Mesenchymal stem cell (in vitro differentiated cells and primary cell): ENCODE results near the gene ATP1A2.

ENCODE experiments used
- DNase-seq: peaks from one replicate; pipeline ENCODE4 v3.0.0-alpha.2; 2013
- H2AFZ ChIP-seq: one replicate; pipeline ENCODE4 v1.6.1; 2013; ENCODE audit warnings: low read depth, mild to moderate bottlenecking, control low read depth, inconsistent platforms, low read length, moderate library complexity
- H2AK5ac ChIP-seq: 2 replicates; pipeline ENCODE4 v1.6.1; 2013; ENCODE audit warnings: low read length, moderate library complexity, mild to moderate bottlenecking, inconsistent platforms; ENCODE audit not compliant: severe bottlenecking
- H2BK120ac ChIP-seq: one replicate; pipeline ENCODE4 v1.6.1; 2013; ENCODE audit warnings: low read depth, mild to moderate bottlenecking, inconsistent platforms, low read length, moderate library complexity
- H2BK12ac ChIP-seq, 2 experiments: one replicate each; pipeline ENCODE4 v1.6.1; 2013; ENCODE audit warnings: inconsistent platforms in 2 of 2, low read length in 2 of 2, mild to moderate bottlenecking in 2 of 2, moderate library complexity in 2 of 2, control low read depth in 1 of 2
- H2BK15ac ChIP-seq: one replicate; pipeline ENCODE4 v1.6.1; 2013; ENCODE audit warnings: mild to moderate bottlenecking, low read depth, inconsistent platforms; ENCODE audit not compliant: poor library complexity, severe bottlenecking
- H2BK5ac ChIP-seq: 2 replicates; pipeline ENCODE4 v1.6.1; 2013; ENCODE audit warnings: low read depth, mild to moderate bottlenecking, low read length, control low read depth, inconsistent platforms; ENCODE audit not compliant: poor library complexity, severe bottlenecking
- H3K14ac ChIP-seq, 2 experiments: one replicate each; pipeline ENCODE4 v1.6.1; 2013; ENCODE audit warnings: inconsistent platforms in 2 of 2, low read length in 2 of 2, control low read depth in 1 of 2, mild to moderate bottlenecking in 1 of 2, moderate library complexity in 1 of 2
- H3K18ac ChIP-seq, 2 experiments: one replicate each; pipeline ENCODE4 v1.6.1; 2013; ENCODE audit warnings: inconsistent platforms in 2 of 2, low read length in 2 of 2, control low read depth in 1 of 2, low read depth in 1 of 2, mild to moderate bottlenecking in 1 of 2
- H3K23ac ChIP-seq, 2 experiments: one replicate each; pipeline ENCODE4 v1.6.1; 2013; ENCODE audit warnings: inconsistent platforms in 2 of 2, low read length in 2 of 2, mild to moderate bottlenecking in 2 of 2, moderate library complexity in 2 of 2, control low read depth in 1 of 2
- H3K27ac ChIP-seq: 2 replicates; pipeline ENCODE4 v1.5.1; 2013; ENCODE audit warnings: mild to moderate bottlenecking, moderate library complexity, low read length, control low read depth, inconsistent platforms; ENCODE audit not compliant: poor library complexity, severe bottlenecking
- H3K27me3 ChIP-seq, 2 experiments: 2 replicates each; pipeline versions ENCODE4 v1.6.1 to v1.7.0; 2013; ENCODE audit warnings: low read length in 2 of 2, mild to moderate bottlenecking in 2 of 2, moderate library complexity in 2 of 2, control low read depth in 1 of 2, inconsistent platforms in 1 of 2; ENCODE audit not compliant: control insufficient read depth in 1 of 2, insufficient read depth in 1 of 2
- H3K36me3 ChIP-seq, 2 experiments: 2 replicates each; pipeline versions ENCODE4 v1.6.1 to v1.7.0; 2013; ENCODE audit warnings: low read length in 2 of 2, control low read depth in 1 of 2, inconsistent platforms in 1 of 2, low read depth in 1 of 2, mild to moderate bottlenecking in 1 of 2; ENCODE audit not compliant: insufficient read depth in 2 of 2, control insufficient read depth in 1 of 2
- H3K4ac ChIP-seq, 2 experiments: one replicate each; pipeline ENCODE4 v1.6.1; 2013; ENCODE audit warnings: inconsistent platforms in 2 of 2, low read length in 2 of 2, mild to moderate bottlenecking in 2 of 2, moderate library complexity in 2 of 2, control low read depth in 1 of 2, low read depth in 1 of 2
- H3K4me1 ChIP-seq: 2 replicates; pipeline ENCODE4 v1.6.1; 2013; ENCODE audit warnings: low read depth, low read length, control low read depth; ENCODE audit not compliant: control insufficient read depth, insufficient read depth
- H3K4me2 ChIP-seq: 2 replicates; pipeline ENCODE4 v1.6.1; 2013; ENCODE audit warnings: low read length, mild to moderate bottlenecking, inconsistent platforms; ENCODE audit not compliant: poor library complexity, severe bottlenecking
- H3K4me3 ChIP-seq, 2 experiments: 2 replicates each; pipeline versions ENCODE4 v1.5.1 to v1.7.0; 2013; ENCODE audit warnings: low read length in 2 of 2, mild to moderate bottlenecking in 2 of 2, control low read depth in 1 of 2, low read depth in 1 of 2; ENCODE audit not compliant: insufficient read depth in 1 of 2
- H3K79me1 ChIP-seq: replicated peaks from 2 replicates; pipeline ENCODE4 v1.6.1; 2013; ENCODE audit warnings: mild to moderate bottlenecking, control low read depth, low read length, inconsistent platforms; ENCODE audit not compliant: poor library complexity, severe bottlenecking
- H3K9ac ChIP-seq: 2 replicates; pipeline ENCODE4 v1.7.0; 2013; ENCODE audit warnings: mild to moderate bottlenecking, low read length, moderate library complexity
- H3K9me3 ChIP-seq: 2 replicates; pipeline ENCODE4 v1.7.0; 2013; ENCODE audit warnings: mild to moderate bottlenecking, low read length; ENCODE audit not compliant: control insufficient read depth
- H4K8ac ChIP-seq: one replicate; pipeline ENCODE4 v1.6.1; 2013; ENCODE audit warnings: inconsistent platforms, mild to moderate bottlenecking, low read length, moderate library complexity
- H4K91ac ChIP-seq: one replicate; pipeline ENCODE4 v1.6.1; 2013; ENCODE audit warnings: mild to moderate bottlenecking, low read length, inconsistent platforms
- WGBS: methylation state at CpG from one replicate; pipeline ENCODE4 v1.1.7; 2013; ENCODE audit warnings: mixed read lengths; 5-methylcytosine and 5-hydroxymethylcytosine counted together

ATP1A2 gene

DNA sequence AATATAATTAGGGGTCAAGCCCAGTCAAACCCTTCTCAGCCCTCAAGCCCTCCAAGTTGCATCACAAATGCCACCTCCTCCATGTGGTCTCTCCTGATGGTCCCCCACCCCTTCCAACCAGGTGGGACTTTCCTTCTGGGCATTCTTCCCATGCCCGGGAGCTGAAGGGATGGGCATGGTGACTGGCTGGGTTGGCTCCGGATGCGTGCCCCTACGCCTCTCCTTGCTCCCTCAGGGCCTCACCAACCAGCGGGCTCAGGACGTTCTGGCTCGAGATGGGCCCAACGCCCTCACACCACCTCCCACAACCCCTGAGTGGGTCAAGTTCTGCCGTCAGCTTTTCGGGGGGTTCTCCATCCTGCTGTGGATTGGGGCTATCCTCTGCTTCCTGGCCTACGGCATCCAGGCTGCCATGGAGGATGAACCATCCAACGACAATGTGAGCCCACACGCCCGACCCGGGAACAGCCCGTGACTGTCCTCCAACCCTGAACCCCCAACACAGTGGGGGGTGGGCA lies 7.5 kb downstream of the ATP1A2 start:
- no peak overlapping the region for H4K8ac ChIP-seq
- 90% methylated on average over 16 of the region's 16 CpGs for WGBS
- no peak overlapping the region for H3K4me3 ChIP-seq
- no peak overlapping the region for H2BK5ac ChIP-seq
- no peaks in the 10 kb centered on the region for H3K36me3 ChIP-seq
- no peak overlapping the region for H3K14ac ChIP-seq
- no peak overlapping the region for H2BK120ac ChIP-seq
- no peak overlapping the region for H2BK15ac ChIP-seq
- H3K18ac ChIP-seq, result no peak overlapping the region
- H2AK5ac ChIP-seq, result no peak overlapping the region
- H2BK12ac ChIP-seq, result no peak overlapping the region
- H4K91ac ChIP-seq, result no peak overlapping the region
- no peak overlapping the region for H3K4ac ChIP-seq
- H2AFZ ChIP-seq, result no peak overlapping the region
- no peaks in the 10 kb centered on the region for H3K9me3 ChIP-seq
- H3K4me2 ChIP-seq, result no peak overlapping the region
- H3K9ac ChIP-seq, result no peak overlapping the region
- no peaks in the 10 kb centered on the region for H3K79me1 ChIP-seq
- peaks cover 7 to 10% of the 10 kb centered on the region in 2 experiments for H3K27me3 ChIP-seq
- DNase-seq, result no peak
- no peak overlapping the region for H3K27ac ChIP-seq
- peaks cover 19% of the 10 kb centered on the region for H3K4me1 ChIP-seq
- H3K23ac ChIP-seq, result no peak overlapping the region

DNA sequence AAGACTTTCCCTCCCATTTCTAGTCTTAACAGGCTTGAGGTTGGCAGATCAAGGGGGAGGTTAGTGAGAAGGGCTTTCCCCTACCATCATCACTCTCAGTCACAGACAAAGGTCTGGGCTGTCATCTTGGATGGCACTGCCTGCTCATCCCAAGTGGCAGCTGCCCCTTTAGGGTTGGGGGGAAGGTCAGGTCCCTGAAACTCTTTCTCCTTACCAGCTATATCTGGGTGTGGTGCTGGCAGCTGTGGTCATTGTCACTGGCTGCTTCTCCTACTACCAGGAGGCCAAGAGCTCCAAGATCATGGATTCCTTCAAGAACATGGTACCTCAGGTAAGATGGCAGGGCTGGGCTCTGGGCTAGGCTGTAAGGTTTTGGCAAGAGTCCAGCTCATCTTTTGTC lies 8.2 kb downstream of the ATP1A2 start:
- no peak for DNase-seq
- Histone ChIP-seq H3K4me3 (no peak overlapping the region), H2AK5ac (no peak overlapping the region), H3K9ac (no peak overlapping the region), H3K23ac (no peak overlapping the region), H4K8ac (no peak overlapping the region), H3K27me3 (peaks cover under 1 to 5% of the 10 kb centered on the region in 2 experiments), H3K14ac (no peak overlapping the region), H3K36me3 (no peaks in the 10 kb centered on the region), H3K27ac (no peak overlapping the region), H3K4me1 (peaks cover 21% of the 10 kb centered on the region), H2AFZ (no peak overlapping the region), H3K79me1 (no peaks in the 10 kb centered on the region), H2BK12ac (peak overlapping the region in 1 of 2 experiments; percentile 46), H3K9me3 (no peaks in the 10 kb centered on the region), H3K4me2 (no peak overlapping the region), H2BK5ac (no peak overlapping the region), H3K18ac (no peak overlapping the region), H2BK15ac (no peak overlapping the region), H4K91ac (no peak overlapping the region), H2BK120ac (no peak overlapping the region), H3K4ac (no peak overlapping the region)

DNA sequence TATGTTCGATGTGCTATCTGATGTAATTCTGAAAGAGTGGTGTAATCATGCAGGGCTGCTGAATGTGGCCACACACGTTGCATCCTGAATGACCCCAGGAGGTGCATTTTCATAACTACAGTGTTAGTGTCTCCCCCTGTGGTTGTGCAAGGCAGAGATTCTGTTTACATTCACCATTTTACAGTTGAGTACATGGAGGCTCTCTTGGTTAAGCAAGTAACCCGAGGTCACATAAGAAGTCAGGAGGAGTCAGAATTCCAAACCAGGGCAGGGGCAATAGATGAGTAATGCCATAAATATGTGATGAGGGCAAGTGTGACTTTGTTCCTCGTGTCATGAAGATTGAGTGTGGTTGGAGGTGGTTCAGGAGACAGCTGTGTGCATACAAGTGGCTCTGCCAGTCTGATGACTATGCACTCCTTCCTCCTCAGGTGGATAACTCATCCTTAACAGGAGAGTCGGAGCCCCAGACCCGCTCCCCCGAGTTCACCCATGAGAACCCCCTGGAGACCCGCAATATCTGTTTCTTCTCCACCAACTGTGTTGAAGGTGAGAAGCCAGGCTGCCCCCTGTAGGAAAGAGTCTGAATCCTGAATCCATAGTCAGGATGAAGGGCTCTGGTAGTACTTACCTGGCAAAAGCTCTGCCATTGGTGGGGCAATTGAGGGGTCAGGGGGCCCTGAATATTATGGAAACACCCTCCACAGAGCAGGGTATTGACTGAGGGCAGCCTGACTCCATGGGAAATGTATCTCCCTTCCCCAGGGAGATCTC lies 9.3 kb downstream of the ATP1A2 start:
- H2BK5ac ChIP-seq, result no peak overlapping the region
- peak overlapping the region; percentile 61 for H2AK5ac ChIP-seq
- peaks cover 25% of the 10 kb centered on the region for H3K4me1 ChIP-seq
- H3K18ac ChIP-seq, result peak overlapping the region in 1 of 2 experiments; percentile 18
- no peak overlapping the region for H3K14ac ChIP-seq
- H3K9ac ChIP-seq, result no peak overlapping the region
- H3K27me3 ChIP-seq, result peaks cover 0 to 2% of the 10 kb centered on the region in 2 experiments
- peak; percentile 85 for DNase-seq
- no peak overlapping the region for H2BK120ac ChIP-seq
- no peaks in the 10 kb centered on the region for H3K79me1 ChIP-seq
- no peak overlapping the region for H4K8ac ChIP-seq
- H4K91ac ChIP-seq, result no peak overlapping the region
- no peak overlapping the region for H3K4me2 ChIP-seq
- H3K27ac ChIP-seq, result peak overlapping the region; percentile 24
- no peak overlapping the region for H2BK12ac ChIP-seq
- WGBS, result 17% methylated on average over 8 of the region's 8 CpGs
- H3K36me3 ChIP-seq, result no peaks in the 10 kb centered on the region
- no peak overlapping the region for H3K4me3 ChIP-seq
- H2AFZ ChIP-seq, result no peak overlapping the region
- H3K23ac ChIP-seq, result no peak overlapping the region
- no peak overlapping the region for H2BK15ac ChIP-seq
- H3K9me3 ChIP-seq, result no peaks in the 10 kb centered on the region
- peak overlapping the region in 1 of 2 experiments; percentile 9 for H3K4ac ChIP-seq

DNA sequence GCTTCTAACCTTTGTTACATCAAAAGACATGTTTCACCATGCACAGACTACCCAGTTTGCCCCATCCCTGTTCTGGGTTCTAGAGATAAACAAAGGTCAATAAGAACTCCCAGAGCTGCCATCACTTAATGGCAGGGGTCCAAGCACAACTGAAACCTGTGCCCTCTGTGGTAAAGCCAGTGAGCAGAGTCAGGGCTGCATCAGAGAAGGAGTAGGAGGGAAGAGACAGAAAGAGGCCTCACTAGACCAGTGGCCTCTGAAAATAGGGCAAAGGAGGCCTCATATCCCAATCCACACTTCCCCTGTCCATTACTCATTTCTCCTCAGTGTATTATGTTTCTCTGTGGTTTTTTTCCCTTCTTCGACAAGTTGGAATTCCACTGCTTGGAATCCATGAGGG lies 10.2 kb downstream of the ATP1A2 start:
- no peak overlapping the region for H2BK15ac ChIP-seq
- no peak overlapping the region for H3K4me3 ChIP-seq
- no peak overlapping the region for H4K91ac ChIP-seq
- H3K4me2 ChIP-seq, result no peak overlapping the region
- H4K8ac ChIP-seq, result no peak overlapping the region
- 32% methylated on average over 1 of the region's 1 CpG for WGBS
- no peak overlapping the region for H2BK120ac ChIP-seq
- no peak overlapping the region for H2BK5ac ChIP-seq
- no peak overlapping the region for H2BK12ac ChIP-seq
- no peaks in the 10 kb centered on the region for H3K79me1 ChIP-seq
- H3K36me3 ChIP-seq, result no peaks in the 10 kb centered on the region
- H3K14ac ChIP-seq, result no peak overlapping the region
- DNase-seq, result peak; percentile 21
- peaks cover 23% of the 10 kb centered on the region for H3K4me1 ChIP-seq
- no peak overlapping the region for H3K18ac ChIP-seq
- no peak overlapping the region for H3K23ac ChIP-seq
- H3K27me3 ChIP-seq, result peaks cover 0 to 10% of the 10 kb centered on the region in 2 experiments
- peak overlapping the region; percentile 61 for H2AK5ac ChIP-seq
- peak overlapping the region; percentile 22 for H3K9ac ChIP-seq
- H2AFZ ChIP-seq, result no peak overlapping the region
- H3K9me3 ChIP-seq, result no peaks in the 10 kb centered on the region
- H3K4ac ChIP-seq, result no peak overlapping the region
- peak overlapping the region; percentile 2 for H3K27ac ChIP-seq
